Central memory CD8-positive, alpha-beta T cell (primary cell): ENCODE results near the gene ANXA6.

Experiments
- ATAC-seq: fragments of 150-1000 bp; cut with Tn5 transposase; replicated peaks from 2 replicates; pipeline ENCODE4 v1.10.0; 2022; ENCODE audit warnings: mild to moderate bottlenecking, moderate FRiP score, moderate number of reproducible peaks; ENCODE audit not compliant: poor library complexity, severe bottlenecking; ENCODE audit errors: extremely low read depth
- DNase-seq, 2 donors: peaks; one replicate each; pipeline ENCODE4 v3.0.0; 2021; ENCODE audit warnings: low spot score in 2 of 2
- H3K27ac Mint-ChIP-seq: one replicate; pipeline ENCODE4 v1.8.0; 2022; ENCODE audit warnings: low read depth, mild to moderate bottlenecking, moderate library complexity, mixed read lengths
- H3K27me3 Mint-ChIP-seq: one replicate; pipeline ENCODE4 v1.8.0; 2022; ENCODE audit warnings: mixed read lengths
- H3K36me3 Mint-ChIP-seq: one replicate; pipeline ENCODE4 v1.8.0; 2022; ENCODE audit warnings: mild to moderate bottlenecking, moderate library complexity, mixed read lengths; ENCODE audit not compliant: insufficient read depth
- H3K4me1 Mint-ChIP-seq: one replicate; pipeline ENCODE4 v1.8.0; 2022; ENCODE audit warnings: mixed read lengths
- H3K4me3 Mint-ChIP-seq: one replicate; pipeline ENCODE4 v1.8.0; 2022; ENCODE audit warnings: mild to moderate bottlenecking, moderate library complexity, mixed read lengths
- H3K9me3 Mint-ChIP-seq: one replicate; pipeline ENCODE4 v1.8.0; 2022; ENCODE audit warnings: mixed read lengths

The ANXA6 gene

DNA sequence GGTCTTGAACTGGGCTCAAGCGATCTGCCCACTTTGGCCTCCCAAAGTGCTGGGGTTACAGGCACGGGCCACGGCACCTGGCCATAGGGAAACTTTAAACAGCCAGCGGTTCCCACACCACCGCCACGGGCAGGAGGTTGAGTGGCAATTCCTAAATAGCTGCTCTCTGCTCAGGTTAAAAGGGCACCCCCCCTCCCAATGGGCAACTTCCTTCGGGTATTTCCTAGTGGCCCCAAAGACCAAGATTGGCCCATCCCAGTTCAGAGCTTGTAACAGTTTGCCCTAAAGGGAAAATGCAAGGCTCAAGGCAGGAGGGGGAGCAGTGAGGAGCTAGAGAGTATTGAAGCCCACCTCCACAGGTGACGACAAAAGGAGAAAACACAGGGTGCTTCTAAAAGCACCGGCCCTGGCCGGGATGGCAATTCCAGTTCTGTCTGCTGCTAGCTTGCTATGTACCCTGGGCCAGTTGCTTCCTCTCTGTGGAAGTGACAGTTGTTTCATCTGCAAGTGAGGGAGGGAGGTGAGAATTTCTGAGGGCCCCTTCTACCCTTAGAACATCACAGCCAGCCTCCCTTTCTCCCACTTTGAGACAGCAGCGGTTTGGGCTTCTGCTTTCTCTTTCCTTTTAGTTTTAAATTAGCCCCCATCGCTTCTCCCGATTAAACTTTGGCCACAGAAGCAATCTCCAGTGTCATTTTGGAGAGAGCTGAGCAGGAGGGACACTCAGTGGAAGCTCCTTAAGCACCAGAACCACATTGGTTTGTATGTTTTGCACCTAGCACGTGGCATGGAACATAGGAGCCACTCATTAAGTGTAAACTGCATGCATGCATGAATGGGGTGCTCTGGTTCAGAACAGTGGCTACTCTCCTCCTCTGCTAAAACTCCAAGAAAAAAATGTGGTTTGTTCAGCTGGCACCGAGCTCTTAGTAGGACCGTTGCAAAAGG lies 59.5 kb downstream of the ANXA6 start:
- Mint-ChIP-seq H3K4me1 (peaks cover 81% of the 10 kb centered on the region), H3K9me3 (no peaks in the 10 kb centered on the region), H3K27me3 (no peaks in the 10 kb centered on the region), H3K36me3 (peaks cover 29% of the 10 kb centered on the region), H3K4me3 (peak overlapping the region; percentile 71), H3K27ac (peak overlapping the region; percentile 95)
- DNase-seq, result peak in 1 of 2 donors; percentile 49
- peak; percentile 85 for ATAC-seq

DNA sequence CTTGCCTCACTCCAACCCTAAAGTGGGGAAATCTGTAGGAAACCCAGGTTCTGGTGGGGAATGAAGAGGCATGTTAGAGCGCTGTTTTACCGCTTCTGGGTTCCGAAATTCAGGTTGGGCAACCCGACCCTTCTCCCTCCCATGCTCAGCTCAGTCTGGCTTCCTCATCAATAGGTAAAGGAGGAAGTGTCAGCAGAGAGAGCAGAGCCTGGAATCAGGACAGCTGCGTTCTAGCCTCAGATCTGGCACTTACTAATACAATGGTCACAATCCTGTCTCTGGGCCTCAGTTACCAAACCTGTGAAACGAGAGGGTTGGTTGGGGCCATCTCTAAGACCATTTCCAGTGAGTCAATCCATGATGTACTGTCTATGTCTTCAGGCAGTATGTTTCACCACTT lies 60.5 kb downstream of the ANXA6 start:
- no peak for ATAC-seq

DNA sequence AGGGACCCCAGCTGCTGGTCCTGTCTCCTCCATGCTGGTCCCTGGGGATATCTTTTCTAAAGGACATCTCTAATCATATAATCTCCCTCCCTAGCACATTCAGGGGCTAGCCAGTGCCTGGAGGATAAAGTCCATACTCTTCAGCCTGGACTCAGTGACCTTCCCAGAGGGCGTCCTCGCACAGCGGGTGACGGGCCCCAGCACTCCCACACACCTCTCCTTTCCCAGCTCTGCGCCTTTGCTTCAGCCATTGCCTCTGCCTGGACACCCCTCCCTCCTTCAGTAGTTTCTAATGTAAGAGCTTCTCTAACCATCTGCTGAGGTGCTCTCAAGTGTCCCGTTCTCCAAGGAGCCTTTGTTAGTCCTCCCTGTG lies 61.6 kb downstream of the ANXA6 start:
- H3K27me3 Mint-ChIP-seq, result no peaks in the 10 kb centered on the region
- peak overlapping the region; percentile 95 for H3K27ac Mint-ChIP-seq
- H3K4me3 Mint-ChIP-seq, result peak overlapping the region; percentile 9
- H3K36me3 Mint-ChIP-seq, result peaks cover 15% of the 10 kb centered on the region
- H3K4me1 Mint-ChIP-seq, result peaks cover 84% of the 10 kb centered on the region
- no peaks in the 10 kb centered on the region for H3K9me3 Mint-ChIP-seq
- ATAC-seq (no peak), DNase-seq (no peak)

More for the DNA sequence above, 60.5 kb downstream of the ANXA6 start:
- H3K9me3 Mint-ChIP-seq, result no peaks in the 10 kb centered on the region
- no peak overlapping the region for H3K4me3 Mint-ChIP-seq
- peaks cover 19% of the 10 kb centered on the region for H3K36me3 Mint-ChIP-seq
- no peak for DNase-seq
- peak overlapping the region; percentile 95 for H3K27ac Mint-ChIP-seq
- no peaks in the 10 kb centered on the region for H3K27me3 Mint-ChIP-seq
- H3K4me1 Mint-ChIP-seq, result peaks cover 81% of the 10 kb centered on the region

DNA sequence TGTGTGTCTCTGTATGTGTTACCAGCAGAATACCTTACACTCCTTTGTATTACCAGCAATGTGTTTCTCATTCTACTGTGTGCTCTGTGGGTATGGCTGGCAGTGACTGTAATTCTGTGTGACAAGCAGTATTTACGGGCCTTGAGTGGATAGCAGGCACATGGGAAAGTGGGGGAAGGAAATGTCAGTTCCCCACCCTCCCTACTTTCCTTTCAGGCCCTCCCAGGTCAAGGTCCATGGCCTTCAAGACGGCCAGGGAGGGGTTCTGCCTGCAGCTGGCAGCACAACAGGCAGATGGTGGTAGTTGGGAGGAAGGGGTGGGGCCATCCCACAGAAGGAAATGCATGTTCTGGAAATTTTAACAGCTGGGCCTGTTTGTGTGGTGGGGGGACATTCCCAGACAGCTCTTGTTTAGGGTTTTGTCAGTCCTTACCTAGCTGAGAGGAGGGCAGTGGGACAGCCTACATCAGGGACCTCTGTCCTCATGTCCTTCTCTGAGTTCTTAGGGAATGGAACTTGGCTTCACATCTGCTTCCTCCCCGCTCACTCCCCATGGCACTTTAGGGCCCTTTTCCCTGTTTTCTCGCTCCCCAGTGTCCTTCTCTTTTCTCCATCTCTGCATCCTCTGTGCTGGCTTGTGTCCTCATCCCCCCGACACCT lies 62.1 kb downstream of the ANXA6 start:
- no peaks in the 10 kb centered on the region for H3K9me3 Mint-ChIP-seq
- no peak for ATAC-seq
- no peak for DNase-seq
- H3K27me3 Mint-ChIP-seq, result no peaks in the 10 kb centered on the region
- H3K4me1 Mint-ChIP-seq, result peaks cover 79% of the 10 kb centered on the region
- H3K36me3 Mint-ChIP-seq, result peaks cover 12% of the 10 kb centered on the region
- H3K4me3 Mint-ChIP-seq, result peak overlapping the region; percentile 69
- peak overlapping the region; percentile 95 for H3K27ac Mint-ChIP-seq

DNA sequence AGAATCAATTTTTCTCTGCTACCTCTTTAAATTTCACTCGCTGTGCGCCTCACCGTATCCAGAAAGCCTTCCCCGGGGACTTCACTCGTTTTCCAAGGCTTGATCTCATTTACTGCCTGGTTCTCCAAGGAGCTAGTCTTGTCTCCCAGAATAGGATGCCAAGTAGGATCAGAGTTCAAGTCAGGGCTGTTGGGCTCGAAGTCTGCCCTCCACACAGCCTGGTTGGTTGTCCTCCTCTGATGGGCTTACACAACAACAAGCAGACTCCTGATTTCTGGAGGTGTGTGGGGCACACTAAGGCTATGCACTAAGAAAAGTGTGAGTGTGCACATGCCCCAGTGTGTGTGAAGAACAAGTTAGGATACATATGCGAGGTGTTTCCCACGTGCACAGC lies 62.7 kb downstream of the ANXA6 start:
- H3K27ac Mint-ChIP-seq, result peak overlapping the region; percentile 95
- H3K36me3 Mint-ChIP-seq, result peaks cover 9% of the 10 kb centered on the region
- H3K4me3 Mint-ChIP-seq, result peak overlapping the region; percentile 69
- H3K4me1 Mint-ChIP-seq, result peaks cover 72% of the 10 kb centered on the region
- DNase-seq, result no peak
- no peak for ATAC-seq
- no peaks in the 10 kb centered on the region for H3K27me3 Mint-ChIP-seq
- H3K9me3 Mint-ChIP-seq, result no peaks in the 10 kb centered on the region

DNA sequence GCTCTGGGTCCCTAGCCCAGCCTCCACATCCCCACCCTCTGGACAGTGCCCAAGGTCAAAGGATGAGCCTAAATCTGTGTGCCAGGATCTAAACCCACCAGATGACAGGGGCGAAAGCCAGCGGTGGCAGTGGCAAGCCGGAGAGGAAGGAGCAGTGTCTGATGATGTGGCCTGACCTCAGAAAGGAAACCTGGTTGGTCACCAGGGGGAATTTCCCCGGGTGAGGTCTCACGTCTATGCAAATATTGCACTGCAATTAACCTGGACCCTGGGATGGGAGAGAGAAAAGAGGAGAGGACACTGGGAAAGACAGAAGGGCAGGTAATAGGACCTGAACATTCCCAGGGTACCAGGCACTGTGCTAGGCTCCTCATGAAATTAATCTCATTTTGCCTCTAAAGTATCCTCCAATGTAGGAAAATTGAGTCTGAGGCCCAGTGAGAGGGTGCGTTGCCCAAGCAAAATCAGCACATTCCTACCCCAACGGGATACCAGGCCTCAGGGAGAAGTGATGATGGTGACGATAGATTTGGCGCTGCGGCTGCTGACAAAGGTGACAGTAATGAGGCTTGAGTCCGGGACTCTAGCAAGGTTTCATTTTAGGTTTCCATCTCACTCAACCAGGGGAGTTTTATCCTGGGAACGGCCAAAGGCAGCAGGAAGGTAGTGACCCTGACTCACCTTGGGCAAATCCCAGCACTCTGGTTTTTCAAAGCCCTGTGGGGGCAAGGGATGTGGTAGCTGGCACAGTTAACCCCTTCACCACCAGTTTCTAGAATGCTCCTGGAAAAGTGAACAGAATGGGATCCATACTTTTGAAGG lies 63.3 kb downstream of the ANXA6 start:
- peaks cover 66% of the 10 kb centered on the region for H3K4me1 Mint-ChIP-seq
- peak; percentile 25 to 51 for DNase-seq
- H3K4me3 Mint-ChIP-seq, result peak overlapping the region; percentile 69
- peaks cover 8% of the 10 kb centered on the region for H3K36me3 Mint-ChIP-seq
- no peaks in the 10 kb centered on the region for H3K27me3 Mint-ChIP-seq
- H3K27ac Mint-ChIP-seq, result peak overlapping the region; percentile 95
- ATAC-seq, result peak; percentile 55
- H3K9me3 Mint-ChIP-seq, result no peaks in the 10 kb centered on the region

DNA sequence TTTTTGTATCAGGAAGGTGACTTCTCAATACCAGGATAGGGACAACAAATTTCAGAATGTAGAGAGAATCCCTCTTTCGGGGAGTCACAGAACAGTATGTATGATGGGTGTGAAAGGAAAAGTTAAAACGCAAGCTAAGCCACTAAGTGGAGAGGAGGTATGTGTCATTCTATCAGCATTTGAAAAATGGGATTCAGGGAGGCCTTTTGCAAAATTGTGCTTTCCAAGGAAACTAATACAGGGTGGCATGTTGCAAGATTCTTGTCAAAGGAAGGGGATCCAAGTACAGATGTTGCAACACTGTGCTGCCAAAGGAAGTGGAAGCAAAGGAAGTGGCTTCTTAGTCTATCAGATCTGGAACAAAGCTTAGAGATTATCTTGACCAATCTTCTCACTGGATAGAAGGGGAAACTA lies 64.1 kb downstream of the ANXA6 start:
- Mint-ChIP-seq H3K9me3 (no peaks in the 10 kb centered on the region), H3K27ac (peak overlapping the region; percentile 95), H3K4me1 (peaks cover 59% of the 10 kb centered on the region), H3K4me3 (peak overlapping the region; percentile 69), H3K36me3 (peaks cover 8% of the 10 kb centered on the region), H3K27me3 (no peaks in the 10 kb centered on the region)
- no peak for DNase-seq
- peak; percentile 34 for ATAC-seq

DNA sequence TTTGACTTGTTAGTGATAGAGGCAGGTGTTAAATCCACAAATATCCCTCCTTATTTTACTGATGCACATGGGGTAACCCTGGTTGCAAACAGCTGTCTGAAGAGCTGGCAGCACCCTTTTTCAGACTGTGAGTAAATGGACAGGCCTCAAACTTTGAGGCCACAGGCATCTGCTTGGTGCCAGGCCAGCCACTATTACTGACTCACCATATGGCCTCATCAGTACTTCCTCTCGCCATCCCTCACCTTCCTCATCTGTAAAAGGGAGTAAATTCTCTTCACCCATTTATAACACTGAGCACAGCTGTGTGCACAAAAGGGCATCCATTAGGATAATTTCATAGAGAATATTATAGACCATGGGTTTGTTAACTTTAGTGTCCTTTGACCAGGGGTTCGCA lies 64.8 kb downstream of the ANXA6 start:
- peaks cover 51% of the 10 kb centered on the region for H3K4me1 Mint-ChIP-seq
- H3K36me3 Mint-ChIP-seq, result peaks cover 8% of the 10 kb centered on the region
- no peak overlapping the region for H3K4me3 Mint-ChIP-seq
- no peak overlapping the region for H3K27ac Mint-ChIP-seq
- ATAC-seq, result no peak
- H3K27me3 Mint-ChIP-seq, result no peaks in the 10 kb centered on the region
- H3K9me3 Mint-ChIP-seq, result no peaks in the 10 kb centered on the region
- no peak for DNase-seq

DNA sequence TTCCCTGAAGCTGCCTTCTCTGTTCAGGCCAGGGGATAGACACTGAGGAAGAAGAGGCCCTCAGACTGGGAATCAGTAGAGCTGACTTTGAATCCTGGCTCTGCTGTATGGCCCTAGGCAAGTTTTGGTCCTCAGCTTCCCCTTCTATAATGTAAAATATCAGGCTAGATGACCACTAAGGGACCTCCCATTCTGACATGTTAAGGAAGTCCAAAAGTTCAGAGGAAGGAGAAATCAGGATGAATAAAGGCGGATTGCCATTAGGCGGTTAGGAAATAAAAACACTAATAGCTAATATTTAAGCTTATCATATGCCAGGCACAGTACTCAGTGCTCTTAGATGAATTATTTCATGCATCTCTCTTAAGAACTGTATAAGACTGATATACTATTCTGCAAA lies 67.9 kb downstream of the ANXA6 start:
- no peaks in the 10 kb centered on the region for H3K27me3 Mint-ChIP-seq
- no peak overlapping the region for H3K27ac Mint-ChIP-seq
- DNase-seq (no peak), ATAC-seq (no peak)
- H3K4me1 Mint-ChIP-seq, result peaks cover 46% of the 10 kb centered on the region
- no peak overlapping the region for H3K4me3 Mint-ChIP-seq
- H3K36me3 Mint-ChIP-seq, result peaks cover 10% of the 10 kb centered on the region
- H3K9me3 Mint-ChIP-seq, result no peaks in the 10 kb centered on the region

DNA sequence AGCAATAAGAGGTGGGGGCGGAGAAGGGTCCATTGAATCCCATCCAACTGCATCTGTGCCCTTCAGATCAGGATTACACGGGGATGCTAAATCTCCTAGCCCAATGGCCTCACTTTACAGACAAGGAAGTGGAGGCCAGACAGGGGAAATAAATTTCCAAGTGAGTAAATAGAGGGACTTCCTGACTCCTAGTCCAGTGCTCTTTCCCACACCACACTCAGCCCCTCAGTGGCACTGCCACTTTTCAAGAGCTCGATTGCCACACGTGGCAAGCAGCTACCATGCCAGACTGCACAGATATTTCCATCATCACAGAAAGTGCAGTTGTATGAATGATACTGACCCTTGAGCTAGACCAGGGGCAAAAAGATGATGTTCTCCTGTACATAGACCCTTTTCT lies 68.6 kb downstream of the ANXA6 start:
- no peak for DNase-seq
- Mint-ChIP-seq H3K27ac (peak overlapping the region; percentile 66), H3K4me1 (peaks cover 42% of the 10 kb centered on the region), H3K27me3 (no peaks in the 10 kb centered on the region), H3K36me3 (peaks cover 11% of the 10 kb centered on the region), H3K9me3 (no peaks in the 10 kb centered on the region), H3K4me3 (no peak overlapping the region)
- no peak for ATAC-seq

DNA sequence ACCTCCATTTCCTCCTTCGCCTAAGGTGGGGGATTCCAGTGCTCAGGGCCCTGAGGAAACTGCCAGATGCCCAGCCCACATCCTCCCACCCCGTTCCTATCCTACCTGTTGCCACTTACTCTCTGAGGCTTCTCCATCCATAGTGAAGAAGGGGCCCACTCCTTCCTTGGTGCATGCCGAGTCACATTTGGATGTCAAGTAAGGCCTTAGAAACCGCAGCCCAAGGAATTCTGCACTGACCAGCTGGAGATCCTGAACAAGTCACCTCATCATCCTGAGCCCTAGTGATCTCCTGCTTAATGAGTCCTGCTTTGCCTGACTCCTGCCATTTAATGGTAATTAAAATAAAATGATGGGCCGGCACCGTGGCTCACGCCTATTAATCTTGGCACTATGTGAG lies 70.1 kb downstream of the ANXA6 start:
- Mint-ChIP-seq H3K27ac (peak overlapping the region; percentile 68), H3K4me1 (peaks cover 46% of the 10 kb centered on the region), H3K27me3 (no peaks in the 10 kb centered on the region), H3K36me3 (peaks cover 14% of the 10 kb centered on the region), H3K4me3 (no peak overlapping the region), H3K9me3 (no peaks in the 10 kb centered on the region)
- DNase-seq (no peak), ATAC-seq (no peak)

DNA sequence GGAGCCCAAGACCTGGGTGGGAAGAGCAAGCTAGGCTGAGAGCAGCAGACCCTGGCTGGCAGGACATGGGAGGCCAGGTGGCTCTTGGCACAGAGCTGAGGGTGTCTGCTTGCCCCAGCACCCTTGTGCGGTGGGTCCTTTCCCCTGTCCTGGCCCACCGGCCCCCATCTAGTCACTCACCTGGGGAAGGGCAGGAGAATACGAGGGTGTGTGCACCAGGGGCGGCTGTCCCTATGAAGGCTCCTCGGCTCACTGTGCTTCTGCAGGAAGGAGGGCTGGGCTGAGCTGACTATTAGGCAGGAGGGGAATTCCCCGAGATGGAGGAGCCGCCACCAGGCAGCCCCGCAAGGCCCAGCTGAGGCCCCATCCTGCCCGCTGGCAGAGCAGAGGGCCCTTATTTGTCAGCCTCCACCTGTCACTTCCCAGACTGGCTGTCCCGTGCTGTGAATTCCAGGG lies 70.6 kb downstream of the ANXA6 start:
- Mint-ChIP-seq H3K4me3 (peak overlapping the region; percentile 75), H3K27me3 (no peaks in the 10 kb centered on the region), H3K4me1 (peaks cover 49% of the 10 kb centered on the region), H3K36me3 (peaks cover 17% of the 10 kb centered on the region), H3K9me3 (no peaks in the 10 kb centered on the region), H3K27ac (peak overlapping the region; percentile 68)
- peak; percentile 43 to 49 for DNase-seq
- peak; percentile 93 for ATAC-seq
